Activated naive CD4-positive, alpha-beta T cell (primary cell): ENCODE data around the gene FXN.

ENCODE experiments used
- DNase-seq, 4 experiments: peaks; one replicate each; lab custom pipeline; 2025; lab: John Stamatoyannopoulos, UW

The FXN gene

GRCh38 chr9:69141851-69142250, 106.3 kb downstream of the FXN start:
- no peak for DNase-seq

- no peak for DNase-seq
These were observed 107.7 kb downstream of the FXN start for GRCh38 chr9:69143291-69143690.

DNA sequence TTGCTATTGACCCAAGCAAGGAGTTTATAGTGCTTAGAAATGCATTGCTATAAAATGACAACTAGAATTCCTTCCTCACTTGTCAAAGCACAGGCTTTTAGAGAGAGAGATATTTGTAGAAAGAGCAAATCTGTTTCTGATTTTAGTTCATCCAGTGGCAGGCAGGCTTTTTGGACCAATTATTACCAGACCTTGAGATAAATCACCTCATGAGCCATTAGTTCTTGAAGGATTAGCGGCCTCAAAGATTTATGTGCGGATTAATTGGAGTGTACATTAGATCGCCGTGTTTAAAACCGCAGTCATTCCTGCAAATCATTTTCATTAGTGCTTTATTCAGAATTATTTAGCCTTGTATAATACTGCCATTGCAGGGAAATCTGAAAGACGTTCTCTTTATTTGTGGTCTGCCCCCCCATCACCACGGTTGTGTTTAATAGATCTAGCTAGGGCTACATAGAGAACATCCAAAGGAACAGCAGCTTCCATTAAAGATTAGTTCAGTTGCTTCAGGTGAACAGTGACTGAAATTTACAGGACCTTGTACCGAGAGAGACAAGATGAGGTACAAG, 109.7 kb downstream of the FXN start:
- no peak for DNase-seq

GRCh38 chr9:69147041-69147834, 111.7 kb downstream of the FXN start:
- no peak for DNase-seq

DNA sequence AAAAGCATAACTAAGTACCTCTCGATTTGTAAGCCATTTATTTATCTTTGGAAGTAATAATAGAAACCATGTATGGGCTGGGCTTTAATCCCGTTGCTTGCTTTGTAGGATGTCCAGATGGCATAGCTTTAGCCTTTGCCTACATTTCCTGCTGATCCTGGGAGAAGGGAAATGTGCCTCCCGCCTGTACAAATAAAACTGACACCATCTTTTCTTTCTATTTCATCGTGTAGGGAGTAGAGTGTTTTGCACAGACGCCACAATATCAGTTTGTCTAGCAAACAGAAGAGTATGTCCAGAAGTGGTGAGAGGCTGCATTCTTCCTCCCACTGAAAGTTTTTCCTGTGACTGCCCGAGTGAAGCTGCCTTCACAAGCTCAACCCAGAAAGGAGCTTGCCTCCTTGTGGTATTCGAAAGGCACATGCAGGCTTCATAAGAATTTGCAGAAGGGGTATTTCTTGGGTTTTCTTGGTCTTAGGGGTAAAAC, 113.8 kb downstream of the FXN start:
- DNase-seq: no peak
